Measurements from ENCODE around the gene SLC1A3. TPM values are rescaled to one million over a fixed set of nuclear protein-coding genes. Genes with fewer than 3 reads are reported as not detected.

SLC1A3 gene
- total and polyA plus RNA-seq, 2 of the 4 experiments (the other 2 are of a cell fraction): 0.27 to 1.3 TPM

DNA sequence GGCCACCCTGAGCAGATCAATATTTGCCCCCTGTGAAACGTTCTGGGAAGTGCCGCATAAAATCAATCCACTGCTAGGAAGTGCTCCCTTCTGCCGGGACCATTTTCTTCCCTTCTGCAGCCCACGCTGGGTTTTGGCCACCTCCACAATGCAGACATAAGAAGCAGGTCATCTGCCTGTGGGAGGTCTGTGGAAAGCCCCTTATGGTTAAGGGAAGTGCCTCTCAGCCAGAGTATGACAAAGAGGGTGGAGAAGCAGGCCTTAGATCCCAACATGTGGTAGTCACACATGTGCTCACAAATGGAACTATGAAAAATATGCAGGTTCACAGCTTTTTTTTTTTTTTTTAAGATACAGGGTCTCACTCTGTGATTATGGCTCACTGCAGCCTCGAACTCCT, 82.8 kb downstream of the SLC1A3 start:
- no peaks in the 10 kb centered on the region for H4K20me1 ChIP-seq (ENCODE audit: insufficient read depth, low read length)
- H4K8ac ChIP-seq (ENCODE audit: low read depth in 2 of 2, low read length in 2 of 2): no peak overlapping the region
- H2AK9ac ChIP-seq (replicated peaks; ENCODE audit: low read depth, low read length, poor library complexity): no peak overlapping the region
- no peak for TF ChIP-seq ELK1 (IDR thresholded peaks at IDR 0.05; ENCODE audit: borderline replicate concordance, low read depth, low read length)
- TF ChIP-seq CTCF (conservative IDR thresholded peaks at IDR 0.05; ENCODE audit: low read depth, low read length): no peak
- no peak for TF ChIP-seq MAFK (IDR thresholded peaks at IDR 0.05; ENCODE audit: low read depth, low read length)
- no peak for TF ChIP-seq MAZ (IDR thresholded peaks at IDR 0.05; ENCODE audit: borderline replicate concordance, low read depth, low read length)
- no peak for TF ChIP-seq POLR2A (IDR thresholded peaks at IDR 0.05; ENCODE audit: low read depth, low read length)
- no peak for TF ChIP-seq NFE2L2 (IDR thresholded peaks at IDR 0.05; ENCODE audit: low read depth, low read length)
- no peak for TF ChIP-seq RAD21 (IDR thresholded peaks at IDR 0.05; ENCODE audit: low read length)
- TF ChIP-seq CEBPB (IDR thresholded peaks at IDR 0.05; ENCODE audit: low read depth, low read length): no peak
- TF ChIP-seq, protein P1, sequence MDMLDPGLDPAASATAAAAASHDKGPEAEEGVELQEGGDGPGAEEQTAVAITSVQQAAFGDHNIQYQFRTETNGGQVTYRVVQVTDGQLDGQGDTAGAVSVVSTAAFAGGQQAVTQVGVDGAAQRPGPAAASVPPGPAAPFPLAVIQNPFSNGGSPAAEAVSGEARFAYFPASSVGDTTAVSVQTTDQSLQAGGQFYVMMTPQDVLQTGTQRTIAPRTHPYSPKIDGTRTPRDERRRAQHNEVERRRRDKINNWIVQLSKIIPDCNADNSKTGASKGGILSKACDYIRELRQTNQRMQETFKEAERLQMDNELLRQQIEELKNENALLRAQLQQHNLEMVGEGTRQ (IDR thresholded peaks at IDR 0.05; ENCODE audit: low read depth, low read length): no peak
- TF ChIP-seq FOS (IDR thresholded peaks at IDR 0.05; ENCODE audit: low read depth, low read length): no peak
- no peak overlapping the region for H3K23ac ChIP-seq (ENCODE audit: low read depth, low read length)
- no peak overlapping the region for H4K91ac ChIP-seq (ENCODE audit: insufficient read depth, low read depth, low read length)
- no peak overlapping the region for H3K4ac ChIP-seq (ENCODE audit: low read depth, low read length)
- H3K27me3 ChIP-seq (ENCODE audit: control insufficient read depth, insufficient read depth, low read length): no peaks in the 10 kb centered on the region
- H3K27ac ChIP-seq (ENCODE audit: insufficient read depth, low read length): no peak overlapping the region
- in situ Hi-C loops (cut with MboI; ENCODE audit: low sequenced_read_pairs): no loop called here
- no peak overlapping the region for H3K9ac ChIP-seq (ENCODE audit: low read depth, low read length)
- H3K4me1 ChIP-seq (ENCODE audit: control insufficient read depth, insufficient read depth, low read length): peaks cover 2% of the 10 kb centered on the region; the same call in 1 of the 2 replicates
- peaks cover 3% of the 10 kb centered on the region; the same call in 1 of the 2 replicates for H3K9me1 ChIP-seq (ENCODE audit: insufficient read depth, low read length)
- ChIA-PET CTCF (interaction anchor here (0.6 to 1.9 kb wide), 4 partner anchors 15 to 610 kb away, joined by 4 to 5 read pairs (median 4); no protein-coding TSS in a partner anchor), POLR2A (ENCODE audit: unreplicated experiment) (no interaction called here)
- no peak overlapping the region for H4K5ac ChIP-seq (ENCODE audit: low read depth, low read length)
- H3K4me2 ChIP-seq (ENCODE audit: low read depth, low read length): no peak overlapping the region
- no peak overlapping the region for H3K18ac ChIP-seq (ENCODE audit: low read depth, low read length)
- H3K4me3 ChIP-seq (ENCODE audit: insufficient read depth, low read depth, low read length): no peak overlapping the region
- no peaks in the 10 kb centered on the region for H3K79me1 ChIP-seq (ENCODE audit: low read depth in 1 of 2, low read length in 2 of 2)
- DNase-seq (peak; percentile 61), ATAC-seq (ENCODE audit: low read depth) (no peak)
- no peak overlapping the region for H2BK20ac ChIP-seq (ENCODE audit: low read depth, low read length)
- BruUV-seq (replicated peaks): no TSS peak
- no peak overlapping the region for H3K56ac ChIP-seq (ENCODE audit: extremely low read depth, insufficient read depth, low read length)
- intact Hi-C loops (cut with micrococcal nuclease): no loop called here
- no peaks in the 10 kb centered on the region for H3K9me3 ChIP-seq (ENCODE audit: control insufficient read depth, insufficient read depth, low read length)
- no peak overlapping the region for H2BK5ac ChIP-seq (ENCODE audit: low read depth, low read length, poor library complexity, severe bottlenecking)
- H3K36me3 ChIP-seq (ENCODE audit: control insufficient read depth, insufficient read depth, low read length): no peaks in the 10 kb centered on the region
- WGBS, 2 experiments (ENCODE audit: extremely low coverage in 2 of 2, insufficient read length in 1 of 2): 100% methylated on average over 2 of the region's 5 CpGs; no CpG with 5 or more reads in 1 of the 2 experiments
- H3K14ac ChIP-seq (replicated peaks; ENCODE audit: low read depth, low read length): no peak overlapping the region
- no peak overlapping the region for H2BK120ac ChIP-seq (ENCODE audit: low read depth, low read length)
- dilution Hi-C loops (cut with HindIII; ENCODE audit: low sequenced_read_pairs, unreplicated experiment): no loop called here
- no peak overlapping the region for H2AK5ac ChIP-seq (ENCODE audit: low read depth, low read length)
- H2BK15ac ChIP-seq (ENCODE audit: low read depth, low read length): no peak overlapping the region
- H2AFZ ChIP-seq (replicated peaks; ENCODE audit: low read length, poor library complexity): peak overlapping the region; percentile 69
